ENCODE results near the gene TCAP.

The TCAP gene

GRCh38 chr17:39648616-39649366 lies 16.4 kb upstream of the TCAP start:
- in situ Hi-C loops (cut with MboI; ENCODE audit: low pct_unique_long_range_greater_than_20kb, low sequenced_read_pairs, unreplicated experiment): no loop called here
- no peak for TF ChIP-seq CTCF (IDR thresholded peaks at IDR 0.05; ENCODE audit: extremely low read depth, insufficient read depth, missing control alignments)
- no peak for DNase-seq (ENCODE audit: low spot score)

DNA sequence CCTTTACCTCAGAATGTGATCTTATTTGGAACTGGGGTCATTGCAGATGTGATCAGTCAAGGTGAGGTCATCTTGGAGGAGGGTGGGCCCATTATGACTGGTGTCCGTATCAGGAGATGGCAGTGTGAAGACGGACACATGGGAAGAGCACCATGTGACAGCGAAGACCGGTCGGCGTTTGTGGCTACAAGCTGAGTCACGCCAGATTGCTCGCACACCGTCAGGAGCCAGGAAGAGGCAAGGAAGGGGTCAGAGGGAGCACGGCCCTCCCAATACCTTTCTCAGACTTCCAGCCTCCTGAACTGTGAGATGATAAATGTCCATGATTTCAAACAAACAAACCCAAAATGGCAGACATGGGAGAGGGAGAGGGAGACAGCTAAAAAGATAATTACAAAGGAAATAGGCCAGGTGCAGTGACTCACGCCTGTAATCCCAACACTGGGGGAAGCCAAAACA lies 15.0 kb upstream of the TCAP start:
- no peak for TF ChIP-seq CTCF (IDR thresholded peaks at IDR 0.05; ENCODE audit: extremely low read depth, insufficient read depth, missing control alignments)
- in situ Hi-C loops (cut with MboI; ENCODE audit: low pct_unique_long_range_greater_than_20kb, low sequenced_read_pairs, unreplicated experiment): no loop called here
- no peak for DNase-seq (ENCODE audit: low spot score)

DNA sequence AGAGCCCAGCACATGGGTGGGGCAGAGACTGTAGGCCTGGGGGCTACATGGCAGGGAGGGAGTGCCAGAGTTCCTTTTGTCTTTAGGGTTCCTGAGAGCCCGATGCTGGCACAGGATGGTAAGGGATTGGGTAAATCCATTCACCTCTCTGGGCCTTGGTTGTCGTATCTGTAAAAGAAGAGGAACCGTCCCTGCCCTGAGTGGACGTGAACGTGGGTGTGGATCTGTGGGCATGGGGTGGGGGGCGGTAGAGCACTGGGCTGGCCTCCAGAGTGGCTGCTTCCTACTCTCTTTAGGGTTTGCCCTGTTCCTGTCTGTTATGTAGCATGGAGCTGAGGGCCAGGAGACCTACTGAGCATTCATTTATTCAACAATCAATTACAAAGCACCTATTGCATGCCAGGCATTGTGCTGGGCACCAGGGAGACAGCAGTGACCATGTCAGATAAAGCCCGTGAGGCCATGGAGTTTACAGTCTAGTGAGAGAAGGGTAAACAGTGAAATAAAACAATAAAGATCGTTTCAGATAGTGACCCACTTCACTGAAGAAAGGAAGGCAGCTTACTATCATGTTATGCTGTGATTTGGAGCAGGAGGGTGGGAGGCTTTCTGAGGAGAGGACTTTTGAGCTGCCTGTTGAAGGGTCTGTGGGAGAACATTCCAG lies 13.1 kb upstream of the TCAP start:
- no peak for TF ChIP-seq CTCF (IDR thresholded peaks at IDR 0.05; ENCODE audit: extremely low read depth, insufficient read depth, missing control alignments)
- in situ Hi-C loops (cut with MboI; ENCODE audit: low pct_unique_long_range_greater_than_20kb, low sequenced_read_pairs, unreplicated experiment): no loop called here
- DNase-seq (ENCODE audit: low spot score): no peak

DNA sequence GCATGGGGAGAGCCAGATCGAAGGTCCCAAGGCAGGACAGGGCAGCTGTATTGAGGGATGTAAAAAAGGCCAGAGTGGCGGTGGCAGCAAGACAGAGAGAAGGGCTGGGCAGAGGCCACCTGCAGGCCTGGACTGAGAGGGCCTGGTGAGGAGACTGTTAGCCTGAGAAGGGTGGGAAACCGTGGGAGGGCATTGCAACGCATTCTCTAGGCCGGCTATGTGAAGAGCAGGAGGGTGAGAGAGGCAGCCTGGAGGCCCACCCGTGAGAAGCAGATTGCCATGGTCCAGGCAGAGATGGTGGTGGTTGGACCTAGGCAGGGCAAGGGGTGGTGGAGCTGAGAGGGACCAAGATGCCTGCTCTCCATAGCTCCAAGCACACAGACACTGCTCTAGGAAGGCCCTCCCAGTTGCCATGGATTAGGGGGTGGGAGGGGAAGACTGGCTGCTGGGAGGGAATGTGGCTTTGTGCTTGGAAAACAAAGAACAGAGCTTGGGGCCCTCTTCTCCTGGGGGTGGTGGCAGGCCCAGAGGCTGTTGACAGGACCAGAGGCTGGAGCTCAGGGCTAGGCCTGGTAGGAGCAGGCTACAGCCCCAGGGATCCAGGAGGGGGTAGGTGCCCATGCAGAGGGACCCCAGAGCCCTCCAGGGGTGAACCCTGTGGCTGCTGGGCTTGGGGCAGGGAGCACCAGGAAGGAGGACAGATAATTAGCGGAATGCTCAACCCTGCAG lies 12.4 kb upstream of the TCAP start:
- DNase-seq (ENCODE audit: low spot score): no peak
- TF ChIP-seq CTCF (IDR thresholded peaks at IDR 0.05; ENCODE audit: extremely low read depth, insufficient read depth, missing control alignments): no peak
- in situ Hi-C loops (cut with MboI; ENCODE audit: low pct_unique_long_range_greater_than_20kb, low sequenced_read_pairs, unreplicated experiment): no loop called here

DNA sequence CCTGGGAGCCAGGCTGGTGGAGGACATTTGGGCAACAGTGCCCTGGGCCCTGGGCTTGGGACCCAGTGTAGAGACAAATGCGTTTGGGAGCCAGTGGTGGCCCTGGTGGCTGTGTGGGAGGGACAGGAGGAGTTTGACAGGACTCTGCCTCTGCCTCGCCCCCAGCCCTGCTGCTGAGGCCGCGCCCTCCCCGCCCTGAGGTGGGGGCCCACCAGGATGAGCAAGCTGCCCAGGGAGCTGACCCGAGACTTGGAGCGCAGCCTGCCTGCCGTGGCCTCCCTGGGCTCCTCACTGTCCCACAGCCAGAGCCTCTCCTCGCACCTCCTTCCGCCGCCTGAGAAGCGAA lies 11.9 kb upstream of the TCAP start:
- in situ Hi-C loops (cut with MboI; ENCODE audit: low pct_unique_long_range_greater_than_20kb, low sequenced_read_pairs, unreplicated experiment): no loop called here
- no peak for DNase-seq (ENCODE audit: low spot score)
- no peak for TF ChIP-seq CTCF (IDR thresholded peaks at IDR 0.05; ENCODE audit: extremely low read depth, insufficient read depth, missing control alignments)

GRCh38 chr17:39653662-39654331 lies 11.4 kb upstream of the TCAP start:
- in situ Hi-C loops (cut with MboI; ENCODE audit: low pct_unique_long_range_greater_than_20kb, low sequenced_read_pairs, unreplicated experiment): no loop called here
- DNase-seq (ENCODE audit: low spot score): peak; percentile 94

More at GRCh38 chr17:39653662-39654331, 11.4 kb upstream of the TCAP start:
- peak; percentile 92 for TF ChIP-seq CTCF (IDR thresholded peaks at IDR 0.05; ENCODE audit: extremely low read depth, insufficient read depth, missing control alignments)
